ENCODE measurements around the gene PROB1.

Gene PROB1

GRCh38 chr5:139374909-139375308 is 20.0 kb downstream of the PROB1 start:
- TF ChIP-seq CTCF (conservative IDR thresholded peaks at IDR 0.05; ENCODE audit: low read depth, low read length): no peak
- no peak overlapping the region for H3K4me3 ChIP-seq (ENCODE audit: low read depth, low read length)
- no peak for DNase-seq (ENCODE audit: low read depth)

GRCh38 chr5:139371482-139372435 is 23.1 kb downstream of the PROB1 start:
- TF ChIP-seq CTCF (conservative IDR thresholded peaks at IDR 0.05; ENCODE audit: low read depth, low read length): no peak
- DNase-seq (ENCODE audit: low read depth): no peak
- no peak overlapping the region for H3K4me3 ChIP-seq (ENCODE audit: low read depth, low read length)

GRCh38 chr5:139369181-139369580 is 25.7 kb downstream of the PROB1 start:
- peak; percentile 87 for DNase-seq (ENCODE audit: low read depth)
- TF ChIP-seq CTCF (conservative IDR thresholded peaks at IDR 0.05; ENCODE audit: low read depth, low read length): no peak
- no peak overlapping the region for H3K4me3 ChIP-seq (ENCODE audit: low read depth, low read length)

GRCh38 chr5:139368613-139369012 is 26.3 kb downstream of the PROB1 start:
- no peak overlapping the region for H3K4me3 ChIP-seq (ENCODE audit: low read depth, low read length)
- DNase-seq (ENCODE audit: low read depth): peak; percentile 45
- peak; percentile 18 for TF ChIP-seq CTCF (conservative IDR thresholded peaks at IDR 0.05; ENCODE audit: low read depth, low read length)

- H3K4me3 ChIP-seq (ENCODE audit: low read depth, low read length): no peak overlapping the region
- no peak for TF ChIP-seq CTCF (conservative IDR thresholded peaks at IDR 0.05; ENCODE audit: low read depth, low read length)
- DNase-seq (ENCODE audit: low read depth): no peak
Observed at GRCh38 chr5:139364466-139364865, 30.4 kb downstream of the PROB1 start.

- no peak overlapping the region for H3K4me3 ChIP-seq (ENCODE audit: low read depth, low read length)
- no peak for TF ChIP-seq CTCF (conservative IDR thresholded peaks at IDR 0.05; ENCODE audit: low read depth, low read length)
- no peak for DNase-seq (ENCODE audit: low read depth)
Observed at GRCh38 chr5:139363937-139364336, 31.0 kb downstream of the PROB1 start.
